Activated CD4-positive, alpha-beta T cell treated with anti-CD3 and anti-CD28 coated beads, Interleukin-2, amount 10 ng/mL, durations not matched to agents 24 days and 14 days (primary cell): ENCODE results near the gene METTL2B. TPM values are rescaled to one million over a fixed set of nuclear protein-coding genes. Genes with fewer than 3 reads are reported as not detected.
"Not testable (repeated sequence)": the region's sequence is repeated elsewhere in the genome, so short reads cannot be mapped to it uniquely, and the experiment has no call there.

ENCODE experiments used
- DNase-seq: peaks from one replicate; pipeline ENCODE4 v3.0.0; 2022
- H3K27ac Mint-ChIP-seq: one replicate; pipeline ENCODE4 v1.8.0; 2022; ENCODE audit warnings: mild to moderate bottlenecking, mixed read lengths
- H3K27me3 Mint-ChIP-seq: one replicate; pipeline ENCODE4 v1.8.0; 2022; ENCODE audit warnings: mixed read lengths
- H3K36me3 Mint-ChIP-seq: one replicate; pipeline ENCODE4 v1.8.0; 2022; ENCODE audit warnings: low read depth, mild to moderate bottlenecking, mixed read lengths
- H3K4me1 Mint-ChIP-seq: one replicate; pipeline ENCODE4 v1.8.0; 2021; ENCODE audit warnings: mixed read lengths
- H3K4me3 Mint-ChIP-seq: one replicate; pipeline ENCODE4 v1.8.0; 2022; ENCODE audit warnings: mild to moderate bottlenecking, moderate library complexity, mixed read lengths
- H3K9me3 Mint-ChIP-seq: one replicate; pipeline ENCODE4 v1.8.0; 2021; ENCODE audit warnings: mixed read lengths
- intact Hi-C: fragments of 100-400 bp; cut with micrococcal nuclease; formaldehyde crosslinking; loops from one replicate; pipeline ENCODE4 v1.15.1; 2023
- total RNA-seq: library from RNA; stranded (reverse); gene quantifications from 2 replicates; pipeline ENCODE4 v1.2.3, GENCODE V29; 2022

Gene METTL2B
- total RNA-seq, 1 donor from 2014 or later, result 61.1 TPM

DNA sequence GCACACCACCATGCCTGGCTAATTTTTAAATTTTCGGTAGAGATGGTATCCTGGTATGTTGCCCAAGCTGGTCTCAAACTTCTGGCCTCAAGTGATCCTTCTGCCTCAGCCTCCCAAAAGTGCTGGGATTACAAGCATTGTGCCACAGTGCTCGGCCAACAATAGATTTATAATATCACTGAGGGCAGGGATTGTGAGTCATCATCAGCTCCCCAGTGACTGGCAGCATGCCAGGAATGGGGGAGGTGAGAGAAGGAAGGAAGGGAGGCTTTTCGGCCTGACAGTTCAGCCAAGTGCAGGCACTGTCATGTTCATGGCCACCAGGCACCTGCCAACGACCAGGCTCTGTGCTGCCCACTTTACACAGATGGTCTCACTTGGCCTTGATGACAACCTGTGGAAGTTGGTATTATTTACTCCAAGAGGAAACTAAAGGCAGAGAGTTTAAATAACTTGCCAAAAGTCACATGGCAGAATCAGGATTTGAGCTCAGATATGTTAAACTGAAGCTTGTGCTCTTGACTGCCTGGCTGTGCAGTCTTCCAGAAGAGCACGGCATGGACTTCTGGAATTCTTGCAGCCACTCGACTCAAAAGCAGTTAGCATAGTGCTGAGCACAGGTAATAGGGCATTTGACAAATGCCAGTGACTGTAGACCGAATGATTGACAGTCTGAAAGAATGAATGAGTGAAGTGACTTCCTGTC is 46.8 kb downstream of the METTL2B start:
- H3K36me3 Mint-ChIP-seq, H3K27ac Mint-ChIP-seq, H3K9me3 Mint-ChIP-seq, intact Hi-C loops, H3K4me3 Mint-ChIP-seq, H3K27me3 Mint-ChIP-seq, H3K4me1 Mint-ChIP-seq: not testable (repeated sequence)
- peak; percentile 74 for DNase-seq

DNA sequence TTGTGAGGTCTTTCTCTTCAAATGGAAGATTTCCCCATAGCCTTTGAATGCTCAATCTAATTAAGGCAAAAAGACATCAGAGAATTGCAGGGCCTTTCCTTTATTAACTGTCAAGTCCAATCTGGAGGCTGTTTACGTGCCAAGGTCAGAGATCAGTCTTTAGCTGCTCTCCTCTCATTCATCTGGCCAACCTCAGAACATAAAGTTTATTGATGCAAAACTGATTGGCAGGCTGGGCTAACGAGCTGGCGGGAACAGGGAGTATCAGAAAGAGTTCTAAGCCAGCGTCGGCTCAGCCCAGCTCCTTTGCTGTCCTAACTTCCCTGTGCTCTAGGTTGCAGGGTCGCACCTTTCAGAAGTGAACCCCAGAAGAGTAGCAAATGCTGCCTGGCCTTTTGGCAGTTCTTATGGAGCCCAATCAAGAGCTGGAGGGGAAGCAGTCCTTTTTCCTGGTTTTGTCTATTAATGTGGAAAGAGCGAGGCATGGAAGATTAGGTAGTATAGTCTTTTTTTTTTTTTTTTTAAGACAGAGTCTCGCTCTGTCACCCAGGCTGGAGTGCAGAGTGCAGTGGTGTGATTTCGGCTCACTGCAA is 47.5 kb downstream of the METTL2B start:
- H3K4me3 Mint-ChIP-seq, H3K36me3 Mint-ChIP-seq, H3K27me3 Mint-ChIP-seq, H3K4me1 Mint-ChIP-seq, intact Hi-C loops, DNase-seq, H3K9me3 Mint-ChIP-seq, H3K27ac Mint-ChIP-seq: not testable (repeated sequence)

DNA sequence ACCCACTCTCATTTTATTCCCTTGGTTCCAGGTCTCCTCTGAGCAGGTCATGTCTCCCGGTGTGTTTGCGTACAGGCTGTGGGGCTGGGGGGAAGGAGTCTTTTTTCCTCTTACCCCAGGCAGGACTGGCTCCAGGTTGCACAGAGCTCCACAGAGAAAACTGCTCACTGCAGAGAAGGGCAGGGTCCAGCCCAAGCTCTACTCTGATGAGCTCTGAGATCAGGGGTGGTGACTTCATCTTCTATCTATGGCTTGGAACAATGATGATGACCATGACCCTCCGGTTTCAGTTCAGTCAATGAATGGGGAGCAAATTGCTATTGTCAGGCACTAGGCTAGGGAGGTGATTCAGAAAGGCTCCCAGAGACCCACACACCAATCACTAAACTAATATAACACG is 49.0 kb downstream of the METTL2B start:
- H3K36me3 Mint-ChIP-seq, H3K4me3 Mint-ChIP-seq, H3K9me3 Mint-ChIP-seq, intact Hi-C loops, H3K27ac Mint-ChIP-seq, DNase-seq, H3K27me3 Mint-ChIP-seq: not testable (repeated sequence)
- H3K4me1 Mint-ChIP-seq, result peaks cover 11% of the 10 kb centered on the region

DNA sequence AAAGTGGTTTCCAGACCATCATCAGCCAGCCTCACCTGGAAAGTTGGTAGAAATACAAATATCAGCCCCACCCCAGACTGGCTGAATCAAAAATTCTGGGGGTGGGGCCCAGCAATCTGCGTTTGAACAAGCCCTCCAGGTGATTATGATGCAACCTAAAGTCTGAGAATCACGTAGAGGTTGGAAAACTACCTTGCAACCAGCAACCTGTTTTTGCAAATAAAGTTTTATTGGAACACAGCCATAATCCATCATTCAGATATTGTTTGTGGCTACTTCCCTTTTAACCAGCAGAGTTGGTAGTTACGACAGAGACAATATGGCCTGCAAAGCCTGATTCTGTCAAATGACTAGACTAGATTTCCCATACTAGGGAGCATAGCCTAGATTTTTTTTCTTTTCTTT is 49.5 kb downstream of the METTL2B start:
- DNase-seq, H3K9me3 Mint-ChIP-seq, H3K27me3 Mint-ChIP-seq, H3K36me3 Mint-ChIP-seq, H3K4me3 Mint-ChIP-seq, H3K27ac Mint-ChIP-seq, intact Hi-C loops: not testable (repeated sequence)
- H3K4me1 Mint-ChIP-seq, result peaks cover 11% of the 10 kb centered on the region

DNA sequence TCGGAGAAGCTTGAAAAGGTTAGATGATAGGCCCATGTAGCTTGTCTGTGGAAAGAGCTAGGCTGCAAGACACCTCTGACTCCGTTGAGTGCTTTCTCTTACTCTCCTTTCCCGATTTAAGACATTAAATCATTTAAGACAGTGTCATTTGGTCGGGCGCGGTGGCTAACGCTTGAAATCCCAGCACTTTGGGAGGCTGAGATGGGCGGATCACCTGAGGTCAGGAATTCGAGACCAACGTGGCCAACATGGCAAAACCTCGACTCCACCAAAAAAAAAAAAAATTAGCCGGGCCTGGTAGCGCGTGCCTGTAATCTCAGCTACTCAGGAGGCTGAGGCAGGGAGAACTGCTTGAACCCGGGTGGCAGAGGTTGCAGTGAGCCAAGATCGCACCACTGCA is 52.6 kb downstream of the METTL2B start:
- H3K27ac Mint-ChIP-seq, H3K27me3 Mint-ChIP-seq, H3K9me3 Mint-ChIP-seq, DNase-seq, H3K4me3 Mint-ChIP-seq, intact Hi-C loops: not testable (repeated sequence)
- Mint-ChIP-seq H3K36me3 (peaks cover 16% of the 10 kb centered on the region), H3K4me1 (peaks cover 16% of the 10 kb centered on the region)

DNA sequence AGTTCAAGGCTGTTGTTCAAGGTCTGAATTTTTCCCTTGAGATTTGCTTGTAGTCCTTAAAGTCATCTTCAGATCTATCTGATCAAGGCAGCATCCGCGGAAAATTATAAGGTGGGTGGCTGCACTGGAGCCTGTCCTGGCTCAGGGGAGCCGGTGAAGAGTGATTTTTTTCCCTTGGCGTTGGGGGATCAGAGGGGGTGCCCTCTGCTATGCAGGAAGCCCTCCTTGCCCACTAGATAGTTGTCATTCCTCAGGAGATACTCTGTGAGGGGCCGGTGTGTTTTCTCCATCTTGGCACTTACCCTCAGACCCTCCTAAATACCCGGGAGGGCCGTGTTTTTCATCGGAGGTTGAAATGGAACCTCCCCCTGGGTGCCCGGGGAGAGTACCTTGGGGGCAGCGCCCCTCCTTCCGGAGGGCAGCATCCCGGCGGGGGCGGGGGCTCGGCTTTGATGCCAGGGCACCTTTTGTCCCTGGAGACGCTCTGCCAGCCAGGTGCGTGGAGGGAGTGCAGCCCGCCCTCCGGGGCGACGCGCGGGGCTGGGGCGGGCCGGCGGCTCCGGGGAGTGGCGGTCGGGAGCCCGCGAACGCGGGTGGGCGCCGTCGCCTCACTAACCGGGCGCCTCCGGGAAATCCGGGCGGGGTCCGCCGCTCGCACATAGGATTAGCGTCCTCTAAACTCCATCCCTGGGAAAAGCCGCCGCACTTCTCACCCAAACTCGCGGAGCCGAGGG is 53.7 kb downstream of the METTL2B start:
- not testable (repeated sequence) for H3K9me3 Mint-ChIP-seq

DNA sequence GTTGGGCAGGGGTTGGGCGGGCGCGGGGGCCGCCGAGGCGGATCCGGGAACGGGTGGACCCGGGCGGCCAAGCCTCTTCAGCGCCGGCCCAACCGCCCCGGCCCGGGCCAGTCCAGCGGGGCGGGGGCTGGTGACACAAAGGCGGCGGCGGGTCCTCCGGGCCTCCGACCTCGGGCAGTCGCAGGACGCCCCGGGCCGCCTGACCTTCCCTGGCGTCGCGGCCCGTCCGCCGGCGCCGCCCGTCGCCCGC is 54.2 kb downstream of the METTL2B start:
- Mint-ChIP-seq H3K27me3 (no peaks in the 10 kb centered on the region), H3K27ac (no peak overlapping the region), H3K36me3 (peaks cover 26% of the 10 kb centered on the region), H3K4me3 (peak overlapping the region; percentile 26), H3K4me1 (peaks cover 25% of the 10 kb centered on the region), H3K9me3 (no peaks in the 10 kb centered on the region)
- DNase-seq, result no peak
- intact Hi-C loops, result loop anchor here (2.0 to 10.0 kb wide), 3 partner anchors 54 to 524 kb away; partner anchors contain the start of genes IMPDH1, METTL2B and TNPO3

More for the DNA sequence above, 53.7 kb downstream of the METTL2B start:
- DNase-seq, result peak; percentile 83
- H3K4me1 Mint-ChIP-seq, result peaks cover 21% of the 10 kb centered on the region
- H3K4me3 Mint-ChIP-seq, result peak overlapping the region; percentile 79
- H3K36me3 Mint-ChIP-seq, result peaks cover 21% of the 10 kb centered on the region
- intact Hi-C loops, result loop anchor here (2.0 to 10.0 kb wide), 3 partner anchors 53 to 525 kb away; partner anchors contain the start of genes IMPDH1, METTL2B and TNPO3
- not testable (repeated sequence) for H3K27me3 Mint-ChIP-seq
- peak overlapping the region; percentile 90 for H3K27ac Mint-ChIP-seq

DNA sequence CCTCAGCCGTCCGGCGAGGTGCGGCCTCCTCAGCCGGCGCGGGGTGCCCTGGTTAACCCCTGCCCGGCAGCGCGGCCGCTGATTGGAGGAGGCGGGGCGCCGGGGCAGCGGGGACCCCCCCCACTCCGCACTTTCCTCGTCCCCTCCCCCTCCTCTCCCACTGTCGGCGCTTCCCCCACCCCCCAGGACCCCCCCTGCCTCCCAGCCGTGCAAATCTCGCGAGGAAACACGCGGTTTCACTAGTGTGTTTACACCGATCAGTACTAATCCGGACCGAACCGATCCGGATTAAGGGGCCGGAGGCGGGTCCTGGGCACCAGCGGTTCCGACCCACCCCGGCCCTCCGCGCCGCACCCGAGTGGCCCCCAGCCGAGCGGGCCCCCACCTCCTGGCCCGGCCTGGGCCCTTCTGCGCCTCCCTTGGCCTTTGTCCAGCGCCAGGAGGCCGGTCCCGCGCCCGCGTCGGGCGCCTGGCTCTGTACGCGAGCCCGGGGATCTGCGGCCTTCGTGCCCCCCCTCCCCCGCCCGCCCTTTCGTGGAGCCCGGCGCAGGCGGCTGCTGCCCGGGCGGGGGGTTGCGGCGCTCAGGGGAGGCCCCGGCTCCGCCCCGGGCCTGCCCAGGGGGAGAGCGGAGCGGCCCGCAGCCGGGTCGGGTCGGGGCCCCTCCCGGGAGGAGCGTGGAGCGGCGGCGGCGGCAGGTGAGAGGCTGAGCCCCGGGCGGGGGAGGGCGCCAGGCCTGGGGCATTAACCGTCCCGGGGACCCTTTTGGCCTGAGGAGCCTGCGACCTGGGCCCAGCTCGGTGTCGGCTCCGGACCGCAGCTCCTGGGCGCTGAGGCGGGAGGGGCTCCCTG is 54.8 kb downstream of the METTL2B start:
- not testable (repeated sequence) for H3K27me3 Mint-ChIP-seq, H3K9me3 Mint-ChIP-seq
- H3K4me3 Mint-ChIP-seq, result peak overlapping the region; percentile 64
- intact Hi-C loops, result loop anchor here (2.0 to 10.0 kb wide), 3 partner anchors 55 to 523 kb away; partner anchors contain the start of genes IMPDH1, METTL2B and TNPO3
- peaks cover 29% of the 10 kb centered on the region for H3K36me3 Mint-ChIP-seq
- peak overlapping the region; percentile 67 for H3K27ac Mint-ChIP-seq
- H3K4me1 Mint-ChIP-seq, result peaks cover 25% of the 10 kb centered on the region
- DNase-seq, result peak; percentile 92

DNA sequence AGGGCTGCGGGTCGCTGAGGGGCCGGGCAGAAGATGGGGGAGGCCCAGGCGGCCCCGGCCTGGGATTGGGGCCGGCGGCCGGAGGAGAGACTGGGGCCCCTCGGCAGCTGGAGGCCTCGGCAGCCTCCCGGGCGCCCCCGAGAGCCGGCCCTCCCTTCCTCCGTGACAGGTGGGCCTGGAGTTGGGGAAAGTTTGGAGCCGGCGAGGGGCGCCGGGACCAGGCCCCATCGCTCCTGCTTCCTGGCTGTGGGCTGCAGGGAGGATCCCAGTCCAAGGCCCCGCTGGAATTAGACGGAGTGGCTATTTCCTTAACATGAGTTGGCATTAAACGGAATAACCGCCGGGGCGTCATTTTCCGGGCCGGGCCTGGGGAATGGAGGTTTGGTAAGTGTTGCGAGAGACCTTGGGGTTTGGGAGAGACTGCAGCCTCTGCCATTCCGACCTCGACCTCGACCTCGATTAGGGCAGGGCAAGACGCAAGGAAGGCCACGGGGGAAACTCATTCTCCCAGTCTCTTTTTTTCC is 55.5 kb downstream of the METTL2B start:
- not testable (repeated sequence) for H3K9me3 Mint-ChIP-seq, H3K27me3 Mint-ChIP-seq
- Mint-ChIP-seq H3K27ac (peak overlapping the region; percentile 91), H3K4me1 (peaks cover 25% of the 10 kb centered on the region), H3K4me3 (peak overlapping the region; percentile 91), H3K36me3 (peaks cover 31% of the 10 kb centered on the region)
- peak; percentile 84 for DNase-seq
- intact Hi-C loops, result loop anchor here (2.0 to 10.0 kb wide), 3 partner anchors 55 to 523 kb away; partner anchors contain the start of genes IMPDH1, METTL2B and TNPO3

DNA sequence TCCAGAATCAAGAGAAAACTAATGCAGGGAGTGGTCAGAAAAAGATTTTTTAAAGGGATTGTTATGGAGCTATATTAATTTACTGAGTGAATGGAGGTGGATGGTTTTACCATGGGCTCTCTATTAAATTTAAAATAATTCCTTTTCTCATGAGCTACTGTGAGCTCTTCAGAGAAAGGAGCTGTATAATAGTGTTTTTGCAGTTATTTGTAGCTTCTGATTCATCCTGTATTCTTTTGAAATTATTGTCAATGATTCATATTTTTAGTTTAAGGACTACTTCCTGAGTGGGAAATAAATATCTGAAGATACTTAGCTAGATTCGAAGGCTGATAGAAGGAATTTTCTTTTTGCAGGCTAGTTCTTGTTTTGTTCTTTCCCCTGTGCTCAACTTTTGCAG is 56.4 kb downstream of the METTL2B start:
- not testable (repeated sequence) for H3K27me3 Mint-ChIP-seq, DNase-seq, H3K9me3 Mint-ChIP-seq
- intact Hi-C loops, result loop anchor here (10.0 kb wide), 2 partner anchors 128 to 522 kb away; partner anchors contain the start of genes IMPDH1 and TNPO3
- Mint-ChIP-seq H3K4me3 (peak overlapping the region; percentile 91), H3K27ac (peak overlapping the region; percentile 70), H3K36me3 (peaks cover 32% of the 10 kb centered on the region), H3K4me1 (peaks cover 25% of the 10 kb centered on the region)

DNA sequence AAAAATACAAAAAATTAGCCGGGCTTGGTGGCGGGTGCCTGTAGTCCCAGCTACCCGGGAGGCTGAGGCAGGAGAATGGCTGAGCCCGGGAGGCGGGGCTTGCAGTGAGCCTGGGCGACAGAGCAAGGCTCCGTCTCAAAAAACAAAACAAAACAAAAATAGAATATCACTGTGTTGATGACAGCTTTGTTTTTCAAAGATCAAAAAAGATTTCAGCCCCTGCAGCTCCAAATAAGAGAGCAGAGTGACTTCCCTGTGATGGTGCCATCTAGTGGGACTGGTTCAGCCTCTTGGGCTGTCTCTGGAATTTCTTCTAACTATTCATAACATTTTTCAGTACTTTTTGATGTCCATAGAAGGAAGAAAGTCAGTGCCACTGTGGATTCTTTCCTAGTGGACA is 60.9 kb downstream of the METTL2B start:
- Mint-ChIP-seq H3K36me3 (peaks cover 45% of the 10 kb centered on the region), H3K4me1 (peaks cover 23% of the 10 kb centered on the region)
- intact Hi-C loops, result loop anchor here (10.0 kb wide), 2 partner anchors 133 to 517 kb away; partner anchors contain the start of genes IMPDH1 and TNPO3
- not testable (repeated sequence) for H3K9me3 Mint-ChIP-seq, H3K4me3 Mint-ChIP-seq, H3K27me3 Mint-ChIP-seq, H3K27ac Mint-ChIP-seq
- DNase-seq, result peak; percentile 77

DNA sequence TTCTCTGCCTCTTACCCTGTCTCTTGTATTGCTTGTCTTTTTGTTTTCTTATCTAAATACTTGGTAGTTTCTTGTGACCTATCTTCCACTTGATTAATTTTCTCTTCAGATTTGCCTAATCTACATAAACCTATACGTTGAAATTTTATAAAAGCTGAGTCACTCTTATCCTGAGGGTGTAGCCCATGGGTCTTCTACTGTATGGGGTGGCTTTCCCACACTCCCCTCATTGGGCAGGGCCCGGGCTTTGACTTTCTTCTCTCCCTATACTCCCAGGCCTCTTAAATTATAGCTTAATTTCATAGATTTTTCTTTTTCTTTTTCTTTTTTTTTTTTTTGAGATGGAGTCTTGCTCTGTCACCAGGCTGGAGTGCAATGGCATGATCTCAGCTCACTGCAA is 66.0 kb downstream of the METTL2B start:
- intact Hi-C loops, H3K4me3 Mint-ChIP-seq: not testable (repeated sequence)

DNA sequence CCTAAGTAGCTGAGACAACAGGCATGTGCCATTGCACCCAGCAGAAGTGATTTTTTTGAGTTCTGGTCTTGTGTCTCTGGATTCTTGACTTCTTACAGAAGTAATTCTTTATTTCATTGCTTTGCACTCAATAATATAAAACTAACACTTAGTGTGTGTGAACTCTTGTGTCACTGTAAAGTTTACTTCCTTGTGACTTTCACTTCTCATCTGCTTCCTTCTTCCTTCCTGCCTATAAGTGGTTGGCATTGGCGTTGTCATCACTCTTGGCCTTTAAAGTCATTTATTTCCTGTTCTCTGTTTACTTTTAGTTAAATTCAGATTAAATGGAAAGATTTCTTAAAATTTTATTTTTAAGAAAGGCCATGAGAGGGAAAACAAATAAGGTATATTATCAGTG is 66.8 kb downstream of the METTL2B start:
- intact Hi-C loops, H3K4me1 Mint-ChIP-seq, H3K27me3 Mint-ChIP-seq, DNase-seq, H3K9me3 Mint-ChIP-seq, H3K4me3 Mint-ChIP-seq, H3K27ac Mint-ChIP-seq: not testable (repeated sequence)
- peaks cover 40% of the 10 kb centered on the region for H3K36me3 Mint-ChIP-seq

More for the DNA sequence above, 66.0 kb downstream of the METTL2B start:
- not testable (repeated sequence) for H3K4me1 Mint-ChIP-seq, H3K27ac Mint-ChIP-seq, DNase-seq, H3K27me3 Mint-ChIP-seq, H3K9me3 Mint-ChIP-seq
- peaks cover 39% of the 10 kb centered on the region for H3K36me3 Mint-ChIP-seq
